Measurements from ENCODE around the gene LMBRD1.
"Not testable (repeated sequence)": the region's sequence is repeated elsewhere in the genome, so short reads cannot be mapped to it uniquely, and the experiment has no call there.

Gene LMBRD1

DNA sequence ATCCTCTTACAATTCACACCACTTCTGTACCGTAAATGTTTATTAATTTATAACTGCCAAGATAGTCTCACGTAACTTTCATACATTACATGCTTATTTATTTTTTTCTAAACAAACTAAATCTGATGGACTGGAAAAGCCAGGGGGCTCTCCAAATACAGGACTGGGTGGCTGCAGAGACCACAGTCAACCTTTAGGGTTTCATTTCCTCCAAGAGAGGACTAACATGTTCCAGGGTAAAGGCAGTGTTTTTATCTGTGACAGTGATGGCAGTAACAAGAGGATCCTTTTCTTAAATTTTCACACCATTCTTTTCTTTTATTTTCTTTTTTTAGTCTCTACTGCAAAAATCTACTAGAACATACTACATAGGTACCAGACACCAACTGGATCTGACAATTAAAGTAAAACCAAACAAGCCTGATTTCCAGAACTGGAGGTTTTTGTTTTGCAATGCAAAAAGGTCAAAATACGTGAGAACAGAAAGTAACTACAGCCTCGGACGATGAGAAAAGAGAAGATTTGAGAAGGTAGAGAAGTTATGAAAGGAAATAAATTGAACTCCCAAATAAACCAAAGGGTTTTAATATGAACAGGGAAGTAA is 1.2 kb downstream of the LMBRD1 start:
- DNase-seq, result no peak

DNA sequence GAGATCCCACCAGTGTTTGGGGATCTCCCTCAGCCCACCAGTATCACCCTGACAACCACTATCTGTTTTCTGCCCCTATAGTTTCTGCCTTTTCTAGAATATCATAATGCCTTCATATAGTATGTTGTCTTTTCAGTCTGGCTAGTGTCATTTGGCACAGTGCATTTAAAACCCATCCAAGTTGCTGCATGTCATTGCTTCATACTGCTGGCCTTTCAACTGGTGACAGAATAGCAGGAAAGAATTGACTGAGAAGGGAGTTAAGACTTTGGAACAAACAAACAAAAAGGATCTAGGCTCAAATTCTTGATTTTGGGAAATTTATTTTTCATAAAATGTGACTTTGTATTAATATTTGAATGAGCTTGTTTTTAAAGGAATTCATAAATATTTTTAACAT is 4.5 kb downstream of the LMBRD1 start:
- DNase-seq, result no peak

DNA sequence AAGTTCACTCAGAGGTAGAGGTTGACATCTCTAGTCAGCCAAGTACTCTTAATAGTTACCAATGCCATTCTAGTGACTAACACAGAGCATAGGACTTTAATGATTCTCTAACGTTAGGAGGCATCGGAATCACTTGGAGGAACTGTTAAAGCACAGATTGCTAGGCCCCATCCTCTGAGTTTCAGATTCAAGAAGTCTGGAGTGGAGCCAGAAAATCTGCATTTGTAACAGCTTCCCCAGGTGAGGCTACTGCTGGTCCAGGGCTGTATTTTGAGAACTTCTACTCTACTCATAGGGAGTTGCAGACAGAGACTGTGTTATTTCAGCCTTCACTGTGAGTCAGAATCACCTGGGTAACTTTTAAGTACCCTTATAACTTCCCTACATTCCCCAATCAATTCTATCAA is 5.7 kb downstream of the LMBRD1 start:
- DNase-seq, result no peak

DNA sequence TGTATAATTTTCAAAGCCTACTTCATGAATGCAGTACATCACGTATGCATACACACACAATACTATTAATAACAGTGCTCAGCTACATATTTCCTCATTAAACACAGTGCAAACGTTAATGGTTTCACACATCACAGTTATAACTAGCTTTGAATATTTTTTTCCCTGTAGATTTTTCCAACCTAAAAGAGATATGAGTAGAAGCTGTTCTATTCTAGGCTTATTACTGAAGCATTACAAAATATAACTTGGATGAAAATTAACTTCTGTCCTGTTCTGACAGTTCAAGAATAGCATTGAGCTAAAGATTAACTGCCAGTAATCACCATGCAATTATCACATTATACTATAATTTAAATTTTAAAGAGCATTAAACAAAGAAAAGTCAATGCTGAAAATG is 6.2 kb downstream of the LMBRD1 start:
- no peak for DNase-seq

DNA sequence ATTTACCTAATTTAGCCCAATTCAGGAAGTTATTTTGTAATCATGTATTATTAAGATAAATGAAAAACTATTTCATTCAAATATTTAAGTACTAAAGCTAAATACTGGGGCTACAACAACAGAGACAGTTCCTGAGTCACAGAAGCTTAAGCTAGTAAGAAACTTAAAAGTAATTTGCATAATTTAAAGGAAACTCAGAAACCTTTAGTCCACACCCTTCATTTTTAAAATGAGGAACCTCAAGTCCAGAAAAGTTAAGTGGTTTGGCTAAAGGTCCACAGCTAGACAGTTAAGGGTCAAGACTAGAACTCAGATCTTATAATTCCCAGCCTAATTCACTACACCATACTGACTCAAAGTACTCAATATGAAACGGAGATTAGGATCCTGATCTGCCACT is 7.2 kb downstream of the LMBRD1 start:
- DNase-seq, result no peak

DNA sequence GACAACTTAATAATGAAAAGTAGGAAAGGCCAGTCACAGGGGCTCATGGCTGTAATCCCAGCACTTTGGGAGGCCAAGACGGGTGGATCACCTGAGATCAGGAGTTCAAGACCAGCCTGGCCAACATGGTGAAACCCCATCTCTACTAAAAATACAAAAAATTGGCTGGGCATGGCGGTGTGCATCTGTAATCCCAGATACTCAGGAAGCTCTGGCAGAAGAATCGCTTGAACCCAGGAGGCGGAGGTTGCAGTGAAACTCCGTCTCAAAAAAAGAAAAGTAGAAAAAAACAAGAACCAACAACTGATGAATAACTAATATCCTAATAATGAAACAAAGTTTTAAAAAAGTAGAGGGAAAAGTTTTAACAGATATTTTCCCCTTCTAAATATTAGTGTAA is 9.4 kb downstream of the LMBRD1 start:
- not testable (repeated sequence) for DNase-seq

DNA sequence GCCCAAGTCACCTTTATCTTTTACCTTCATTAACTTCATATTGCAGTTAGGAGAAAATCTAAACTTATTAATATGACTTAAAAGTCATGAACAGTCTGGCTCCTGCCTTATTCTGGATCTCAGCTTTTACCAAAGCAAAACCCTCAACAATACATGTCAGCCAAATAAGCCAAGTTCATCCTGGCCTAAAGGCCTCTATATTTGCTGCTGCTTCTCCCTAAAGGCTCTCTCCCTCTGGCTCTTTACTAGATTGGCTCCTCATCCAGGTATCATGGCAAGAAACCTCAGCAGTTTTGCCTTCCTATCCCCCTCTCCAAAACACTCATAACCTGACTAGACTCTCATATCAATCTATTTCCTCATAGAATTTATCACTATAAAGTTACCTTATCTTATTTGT is 11.1 kb downstream of the LMBRD1 start:
- no peak for DNase-seq

DNA sequence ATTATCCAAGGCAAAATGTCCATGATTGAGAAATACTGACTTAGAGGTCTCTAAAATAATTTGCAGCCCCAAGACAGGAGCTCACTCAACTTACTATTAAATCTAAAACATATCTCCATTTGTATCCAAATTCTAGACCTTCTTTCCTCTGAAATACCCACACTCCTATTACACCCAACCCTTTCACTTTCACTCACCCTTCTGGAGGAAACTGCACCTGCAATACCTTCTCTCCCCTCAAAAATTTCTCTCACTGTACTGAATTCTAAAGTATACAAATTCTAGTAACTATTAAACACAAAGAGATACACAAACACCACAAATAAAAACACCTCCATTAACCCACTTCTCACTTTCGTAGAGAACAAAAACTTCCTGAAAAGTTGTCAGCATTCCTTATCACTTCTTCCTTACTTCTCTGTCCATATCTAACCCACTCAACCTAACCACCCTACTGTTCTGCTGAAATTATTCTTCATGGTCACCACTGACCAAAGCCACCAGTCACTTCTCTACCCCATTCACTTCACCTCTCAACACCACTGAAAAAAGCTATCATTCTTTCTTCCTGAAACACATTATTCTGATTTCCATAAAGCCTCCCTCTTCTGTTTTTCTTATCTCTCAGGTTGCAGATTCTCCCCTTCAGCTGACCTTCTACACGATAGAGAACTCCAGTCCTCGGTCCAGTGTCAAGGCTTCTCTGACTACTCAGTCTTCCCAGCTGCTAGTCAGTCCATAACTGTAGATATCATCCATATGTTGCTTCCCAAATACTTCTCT is 12.0 kb downstream of the LMBRD1 start:
- DNase-seq, result no peak

DNA sequence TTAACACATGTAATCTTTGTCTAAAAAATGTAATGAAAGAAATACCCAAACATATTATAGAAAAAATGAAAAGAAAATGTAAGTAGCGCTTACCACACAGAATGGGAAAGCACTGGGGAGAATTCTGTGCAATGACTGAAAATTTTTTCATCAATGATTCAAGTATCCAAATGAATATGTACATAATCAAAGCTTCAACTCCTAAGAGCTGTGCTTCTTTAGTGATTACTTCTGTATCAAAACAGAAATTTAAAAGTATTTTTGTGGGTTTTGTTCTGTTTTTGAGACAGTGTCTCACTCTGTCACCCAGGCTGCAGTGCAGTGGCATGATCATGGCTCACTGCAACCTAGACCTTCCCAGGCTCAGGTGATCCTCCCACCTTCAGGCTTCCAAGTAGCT is 13.7 kb downstream of the LMBRD1 start:
- no peak for DNase-seq

DNA sequence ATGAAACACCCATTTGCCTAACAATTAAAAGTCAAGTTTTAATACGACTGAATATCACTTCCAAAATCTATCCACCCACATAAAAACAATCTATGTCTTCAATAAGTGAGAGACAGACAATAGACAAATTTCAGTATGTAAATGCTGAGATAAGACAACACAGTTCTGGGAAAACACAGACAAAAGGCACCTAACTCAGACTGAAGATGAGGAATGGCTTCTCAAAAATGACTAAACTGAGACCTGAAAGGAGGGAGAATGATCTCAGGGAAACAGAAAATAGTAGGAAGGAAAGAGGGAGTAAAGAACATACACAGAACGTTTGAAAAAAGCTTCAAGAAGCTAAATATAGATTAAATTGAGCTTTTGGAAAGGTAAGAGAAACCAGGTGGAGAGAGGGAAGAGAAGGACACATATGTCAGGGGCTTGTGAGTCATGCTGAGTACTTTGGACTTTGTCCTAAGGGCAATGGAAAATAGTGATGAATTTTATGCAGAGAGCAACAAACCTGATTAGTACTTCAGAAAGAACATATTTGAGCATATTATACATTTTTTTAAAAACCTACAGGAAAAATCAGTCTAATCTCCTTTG is 16.1 kb downstream of the LMBRD1 start:
- no peak for DNase-seq

DNA sequence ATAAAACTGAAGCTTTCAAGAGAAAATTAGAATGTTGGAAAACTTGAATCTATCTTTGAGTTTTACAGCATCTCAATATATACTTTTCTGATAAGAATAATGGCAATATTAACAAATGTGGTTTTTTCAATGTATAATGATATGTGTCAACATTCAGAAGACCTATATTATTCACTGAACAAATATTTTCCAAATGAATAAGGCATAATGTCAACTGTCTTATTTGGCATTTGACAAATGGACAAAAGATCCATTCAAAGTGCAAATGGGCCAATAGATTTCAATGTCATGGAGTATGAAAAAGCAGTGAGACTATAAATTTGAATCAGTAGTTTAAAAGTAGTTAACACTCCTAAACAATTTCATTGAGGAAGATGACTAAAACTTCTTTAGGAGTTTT is 20.9 kb downstream of the LMBRD1 start:
- no peak for DNase-seq

DNA sequence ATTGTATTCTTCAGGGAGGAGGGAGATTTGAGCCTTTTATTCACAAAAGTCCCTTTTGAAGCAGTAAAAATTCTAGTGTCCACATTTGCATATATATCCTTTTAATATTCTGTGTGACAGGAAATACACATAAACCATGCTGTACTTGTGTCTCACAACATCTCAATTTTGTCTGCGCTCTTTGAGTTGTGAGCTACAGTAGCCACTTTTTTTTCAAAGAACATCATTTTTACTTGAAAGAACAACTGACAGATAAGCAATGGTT is 21.3 kb downstream of the LMBRD1 start:
- no peak for DNase-seq

DNA sequence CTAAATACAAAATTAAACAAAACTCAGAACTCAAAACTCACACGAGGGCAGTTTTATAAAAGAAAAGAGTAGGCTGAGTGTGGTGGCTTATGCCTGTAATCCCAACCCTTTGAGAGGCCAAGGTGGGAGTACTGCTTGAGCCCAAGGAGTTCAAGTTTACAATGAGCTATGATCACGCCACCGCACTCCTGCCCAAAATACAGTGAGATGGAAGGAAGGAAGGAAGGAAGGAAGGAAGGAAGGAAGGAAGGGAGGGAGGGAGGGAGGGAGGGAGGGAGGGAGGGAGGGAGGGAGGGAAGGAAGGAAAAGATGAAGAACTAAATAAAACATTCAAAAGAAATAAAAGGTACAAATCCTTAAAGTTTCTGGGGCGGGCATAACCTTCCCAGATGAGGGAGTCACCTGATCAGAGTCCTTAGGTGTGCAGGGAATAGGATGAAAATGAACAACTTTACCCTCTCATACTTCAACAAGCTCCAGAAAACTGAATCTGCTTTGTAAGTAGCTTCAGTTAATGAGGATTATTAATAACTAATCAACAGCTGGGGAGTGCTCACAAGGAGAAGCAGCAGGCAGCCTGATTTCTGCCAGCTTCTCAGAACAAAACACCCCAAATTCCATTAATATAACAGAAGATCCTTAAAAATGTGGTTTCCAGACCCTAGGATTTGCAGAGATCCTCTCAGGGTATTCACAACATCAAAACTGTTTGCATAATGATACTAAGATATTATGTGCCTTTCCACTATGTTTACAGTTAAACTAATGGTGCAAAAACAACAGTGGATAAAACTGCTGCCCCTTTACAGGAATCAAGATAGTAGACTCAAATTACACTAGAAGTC is 21.8 kb downstream of the LMBRD1 start:
- no peak for DNase-seq

DNA sequence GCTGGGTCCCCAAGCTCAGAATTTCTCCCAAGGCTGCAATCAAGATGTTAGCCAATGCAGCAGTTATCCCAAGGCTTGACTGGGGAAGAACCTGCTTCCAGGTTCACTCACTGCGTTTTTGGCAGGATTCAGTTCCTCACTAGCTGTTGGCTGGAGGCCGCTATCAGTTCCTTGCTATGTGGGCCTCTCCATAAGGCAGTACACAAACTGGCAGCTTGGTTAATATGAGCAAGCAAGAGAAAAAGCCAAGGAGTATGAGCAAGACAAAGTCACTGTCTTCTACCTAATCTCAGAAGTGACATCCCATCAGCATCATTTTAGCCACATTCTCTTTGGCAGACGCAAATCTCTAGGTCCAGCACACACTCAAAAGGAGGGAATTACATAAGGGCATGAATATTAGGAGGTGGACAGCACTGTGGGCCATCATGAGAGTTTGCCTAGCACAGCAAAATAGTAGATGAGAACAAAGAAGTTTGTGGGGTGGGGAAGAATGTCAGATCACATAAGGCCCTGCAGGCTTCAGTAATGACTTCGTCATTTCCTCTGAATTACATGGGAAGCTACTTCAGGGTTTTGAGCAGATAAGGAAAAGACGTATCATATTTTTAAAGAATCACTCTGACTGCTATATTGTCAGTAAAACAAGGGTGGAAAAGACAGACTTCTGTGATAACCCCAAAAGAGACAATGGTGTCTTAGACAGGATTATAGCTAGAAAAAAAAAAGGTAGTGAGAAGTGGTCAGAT is 25.5 kb downstream of the LMBRD1 start:
- peak; percentile 16 for DNase-seq

DNA sequence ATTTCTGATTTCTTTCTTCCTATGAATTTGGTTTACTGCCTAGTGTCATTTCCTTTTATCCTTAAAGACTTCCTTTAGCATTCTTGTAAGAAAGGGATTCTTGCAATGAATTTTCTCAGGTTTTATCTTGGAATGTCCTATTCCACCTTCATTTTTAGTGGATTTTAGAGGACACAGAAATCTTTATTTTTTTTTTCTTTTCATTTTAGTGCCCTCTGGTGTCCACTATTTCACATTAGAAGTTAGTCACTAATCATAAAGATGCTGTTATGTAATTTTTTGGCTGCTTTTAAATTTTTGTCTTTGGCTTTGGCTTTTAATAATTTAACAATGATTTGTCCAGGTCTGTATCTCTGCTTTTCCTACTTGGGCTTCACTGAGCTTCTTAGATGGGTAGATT is 28.1 kb downstream of the LMBRD1 start:
- no peak for DNase-seq

DNA sequence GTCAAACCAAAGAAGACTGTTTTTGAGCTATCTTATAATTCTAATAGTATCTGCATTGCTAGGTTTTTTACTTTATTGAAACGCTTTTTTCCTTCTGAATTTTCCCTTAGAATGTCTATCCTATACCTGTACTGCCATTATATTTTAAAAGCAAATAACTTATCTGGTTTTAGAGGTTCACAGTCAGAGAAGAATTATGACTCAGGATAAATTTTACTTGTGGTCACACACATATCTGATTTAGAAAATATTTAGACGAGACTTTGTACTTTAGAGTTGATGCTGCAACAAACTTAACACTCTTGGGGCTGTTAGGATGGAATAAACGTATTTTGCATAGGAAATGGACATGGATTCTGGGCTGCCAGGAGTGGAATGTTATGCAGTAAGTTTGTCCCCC is 33.0 kb downstream of the LMBRD1 start:
- DNase-seq, result no peak

DNA sequence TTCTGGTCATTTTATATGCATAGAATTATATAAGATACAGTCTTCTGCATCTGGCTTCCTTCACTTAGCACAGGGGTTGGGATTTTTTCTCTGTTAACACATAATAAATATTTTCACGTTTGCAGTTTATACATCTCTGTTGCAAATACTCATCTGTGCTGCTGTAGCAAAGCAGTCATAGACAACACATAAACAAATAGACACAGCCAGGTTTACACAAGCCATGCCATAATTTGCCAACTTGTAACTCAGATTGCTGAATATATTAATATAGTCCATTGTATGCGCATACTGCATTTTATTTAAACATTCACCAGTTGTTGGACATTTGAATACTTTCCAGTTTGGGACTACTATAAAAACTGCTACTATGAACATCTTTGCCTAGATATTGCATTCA is 35.0 kb downstream of the LMBRD1 start:
- DNase-seq, result no peak

DNA sequence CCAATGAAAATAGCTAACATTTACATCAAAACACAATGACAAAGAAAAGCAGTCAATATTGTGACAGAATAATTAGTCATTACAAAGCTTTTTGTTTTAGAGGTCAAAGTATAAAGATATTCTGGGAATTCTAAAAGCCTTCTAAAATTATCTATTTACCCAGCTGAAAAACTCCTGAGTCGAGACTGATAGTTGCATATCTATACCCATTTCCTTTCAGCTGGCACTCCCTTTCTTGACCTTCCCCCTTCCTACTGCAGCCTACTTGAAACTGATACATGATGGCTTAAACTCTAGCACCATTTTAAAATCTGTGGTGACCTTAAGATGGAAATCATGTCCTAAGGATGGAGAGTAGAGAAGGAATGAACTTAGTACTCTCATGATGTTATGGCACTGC is 38.6 kb downstream of the LMBRD1 start:
- no peak for DNase-seq

DNA sequence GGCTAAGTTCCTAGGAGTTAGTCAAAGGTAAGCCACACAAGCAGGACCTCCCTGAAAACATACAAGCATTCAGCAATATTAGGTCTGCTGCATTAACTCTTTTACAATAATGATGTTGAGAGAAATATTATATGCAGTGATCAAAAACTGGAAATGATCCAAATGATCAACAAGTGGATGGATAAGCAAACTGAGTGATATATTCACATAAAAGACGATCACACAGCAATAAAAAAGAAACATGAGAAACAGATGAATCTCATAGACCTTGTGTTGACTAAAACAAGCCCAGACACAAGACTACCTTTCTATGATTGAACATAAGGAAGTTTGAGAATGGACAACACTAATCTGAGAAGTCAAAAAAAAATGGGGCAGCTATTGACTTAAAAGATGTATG is 39.9 kb downstream of the LMBRD1 start:
- DNase-seq, result no peak

DNA sequence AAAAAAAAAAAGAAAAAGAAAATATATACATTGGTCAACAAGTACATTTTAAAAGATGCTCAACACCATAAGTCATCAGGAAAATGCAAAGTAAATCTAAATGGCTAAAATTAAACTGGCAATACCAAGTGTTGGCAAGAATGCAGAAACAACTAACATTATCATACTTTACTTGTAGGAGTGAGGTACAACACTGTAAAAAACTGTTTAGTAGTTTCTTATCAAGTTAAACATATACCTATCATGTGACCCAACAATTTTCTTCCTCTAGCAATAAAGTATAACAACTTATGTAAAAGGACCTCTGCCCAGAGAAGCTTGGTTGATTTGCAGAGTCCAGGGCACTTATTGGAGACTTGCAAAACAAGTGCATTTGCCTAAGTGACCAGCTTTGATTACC is 40.4 kb downstream of the LMBRD1 start:
- DNase-seq, result no peak

DNA sequence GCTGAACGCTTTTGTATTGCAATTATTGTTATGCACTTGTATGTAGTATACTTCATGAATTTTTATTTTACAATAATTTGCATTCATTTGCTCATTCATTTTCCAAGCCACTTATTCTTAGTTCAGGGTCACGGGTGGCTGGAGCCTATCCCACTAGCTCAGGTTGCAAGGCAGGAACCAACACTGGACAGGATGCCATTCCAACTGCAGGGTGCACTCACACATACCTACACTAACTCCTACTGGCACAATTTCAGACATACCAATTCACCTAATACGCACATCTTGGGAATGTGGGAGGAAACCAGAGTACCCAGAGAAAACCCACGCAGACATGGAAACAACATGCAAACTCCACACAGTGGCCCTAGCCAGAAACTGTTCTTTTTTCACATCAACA is 61.8 kb downstream of the LMBRD1 start:
- DNase-seq, result no peak

DNA sequence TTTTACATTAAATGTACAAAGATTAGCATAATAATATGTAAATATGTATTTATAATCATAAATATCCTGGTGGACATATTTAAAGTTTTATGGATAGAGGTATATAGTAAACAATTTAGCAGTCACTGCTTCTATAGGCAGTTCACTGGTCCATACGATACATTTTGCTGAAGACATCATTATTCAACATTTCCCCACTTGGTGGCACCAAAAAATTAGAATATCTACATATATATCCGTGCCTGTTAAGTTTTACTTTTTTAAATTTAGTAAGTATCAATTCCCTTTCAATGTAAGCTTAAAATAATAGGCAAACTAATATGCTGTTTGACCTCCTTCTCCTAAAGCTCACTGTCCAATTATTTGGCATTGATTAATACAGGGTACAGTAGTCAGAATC is 64.2 kb downstream of the LMBRD1 start:
- DNase-seq, result no peak

DNA sequence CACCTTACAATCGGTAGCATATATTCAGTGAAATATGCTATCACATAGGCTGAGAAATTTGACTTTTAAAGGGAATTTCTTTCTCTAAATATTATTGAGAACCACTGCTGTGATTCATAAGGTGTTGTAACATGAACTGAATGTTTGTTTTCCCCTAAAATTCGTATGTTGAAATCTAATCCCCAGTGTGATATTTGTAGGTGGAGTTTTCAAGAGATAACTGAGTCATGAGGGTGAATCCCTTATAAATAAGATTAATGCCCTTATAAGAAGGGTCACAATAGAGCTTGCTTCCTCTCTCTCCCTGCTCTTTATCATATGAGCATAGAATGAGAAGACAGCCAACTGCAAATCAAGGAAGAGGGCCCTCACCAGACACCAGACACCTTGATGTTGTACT is 64.8 kb downstream of the LMBRD1 start:
- no peak for DNase-seq
